ENCODE results near the gene MTRF1. TPM values are rescaled to one million over a fixed set of nuclear protein-coding genes. Genes with fewer than 3 reads are reported as not detected.

Gene MTRF1
- total and polyA plus RNA-seq, 8 donors: 11.3 to 26.9 (median 20.9) TPM

DNA sequence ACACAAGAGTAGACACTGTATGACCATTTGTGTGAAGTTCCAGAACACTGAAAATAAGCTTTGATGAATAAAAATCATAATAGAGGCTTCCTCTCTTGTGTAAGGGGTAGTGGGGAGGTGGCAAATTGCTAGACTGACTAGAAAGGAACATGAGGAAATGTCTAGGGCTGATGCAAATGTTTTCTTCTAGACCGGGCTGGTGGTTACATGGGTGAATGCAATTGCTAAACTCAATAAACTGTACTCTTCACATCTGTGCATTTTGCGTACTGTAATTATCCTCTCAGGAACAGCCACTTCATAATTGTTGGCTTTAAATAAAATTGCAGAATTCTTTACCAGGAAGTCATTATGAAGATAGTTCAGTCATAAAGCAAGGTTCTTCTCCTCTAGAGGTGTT, 63.9 kb downstream of the MTRF1 start:
- ATAC-seq: no peak
- intact Hi-C loops (cut with DNase I): no loop called here
- H3K4me3 ChIP-seq: no peak overlapping the region

DNA sequence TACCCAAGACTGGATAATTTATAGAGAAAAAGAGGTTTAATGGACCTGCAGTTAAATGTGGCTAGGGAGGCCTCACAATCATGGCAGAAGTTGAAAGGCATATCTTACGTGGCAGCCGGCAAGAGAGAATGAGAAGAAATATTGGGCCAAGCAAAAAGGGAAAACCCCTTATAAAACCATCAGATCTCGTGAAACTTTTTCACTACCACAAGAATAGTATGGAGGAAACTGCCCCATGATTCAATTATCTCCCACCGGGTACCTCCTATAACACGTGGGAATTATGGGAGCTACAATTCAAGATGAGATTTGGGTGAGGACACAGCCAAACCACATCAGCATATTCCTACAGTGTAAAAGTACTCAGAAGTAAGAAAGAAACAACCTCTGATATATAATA, 64.3 kb downstream of the MTRF1 start:
- TF ChIP-seq, protein P1, sequence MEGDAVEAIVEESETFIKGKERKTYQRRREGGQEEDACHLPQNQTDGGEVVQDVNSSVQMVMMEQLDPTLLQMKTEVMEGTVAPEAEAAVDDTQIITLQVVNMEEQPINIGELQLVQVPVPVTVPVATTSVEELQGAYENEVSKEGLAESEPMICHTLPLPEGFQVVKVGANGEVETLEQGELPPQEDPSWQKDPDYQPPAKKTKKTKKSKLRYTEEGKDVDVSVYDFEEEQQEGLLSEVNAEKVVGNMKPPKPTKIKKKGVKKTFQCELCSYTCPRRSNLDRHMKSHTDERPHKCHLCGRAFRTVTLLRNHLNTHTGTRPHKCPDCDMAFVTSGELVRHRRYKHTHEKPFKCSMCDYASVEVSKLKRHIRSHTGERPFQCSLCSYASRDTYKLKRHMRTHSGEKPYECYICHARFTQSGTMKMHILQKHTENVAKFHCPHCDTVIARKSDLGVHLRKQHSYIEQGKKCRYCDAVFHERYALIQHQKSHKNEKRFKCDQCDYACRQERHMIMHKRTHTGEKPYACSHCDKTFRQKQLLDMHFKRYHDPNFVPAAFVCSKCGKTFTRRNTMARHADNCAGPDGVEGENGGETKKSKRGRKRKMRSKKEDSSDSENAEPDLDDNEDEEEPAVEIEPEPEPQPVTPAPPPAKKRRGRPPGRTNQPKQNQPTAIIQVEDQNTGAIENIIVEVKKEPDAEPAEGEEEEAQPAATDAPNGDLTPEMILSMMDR (IDR thresholded peaks at IDR 0.05): no peak
- Histone ChIP-seq H3K27me3 (no peaks in the 10 kb centered on the region), H3K4me3 (no peak overlapping the region), H3K4me1 (no peaks in the 10 kb centered on the region), H3K27ac (peak overlapping the region in 1 of 2 donors; percentile 51), H3K9me3 (no peaks in the 10 kb centered on the region), H3K36me3 (no peaks in the 10 kb centered on the region)
- DNase-seq (no peak), ATAC-seq (no peak)
- intact Hi-C loops (cut with DNase I): no loop called here

More for the DNA sequence above, 63.9 kb downstream of the MTRF1 start:
- Histone ChIP-seq H3K4me1 (no peaks in the 10 kb centered on the region), H3K9me3 (no peaks in the 10 kb centered on the region), H3K27ac (peak overlapping the region in 1 of 2 donors; percentile 51), H3K27me3 (no peaks in the 10 kb centered on the region), H3K36me3 (no peaks in the 10 kb centered on the region)
- TF ChIP-seq, protein P1 (IDR thresholded peaks at IDR 0.05): no peak
- no peak for DNase-seq

DNA sequence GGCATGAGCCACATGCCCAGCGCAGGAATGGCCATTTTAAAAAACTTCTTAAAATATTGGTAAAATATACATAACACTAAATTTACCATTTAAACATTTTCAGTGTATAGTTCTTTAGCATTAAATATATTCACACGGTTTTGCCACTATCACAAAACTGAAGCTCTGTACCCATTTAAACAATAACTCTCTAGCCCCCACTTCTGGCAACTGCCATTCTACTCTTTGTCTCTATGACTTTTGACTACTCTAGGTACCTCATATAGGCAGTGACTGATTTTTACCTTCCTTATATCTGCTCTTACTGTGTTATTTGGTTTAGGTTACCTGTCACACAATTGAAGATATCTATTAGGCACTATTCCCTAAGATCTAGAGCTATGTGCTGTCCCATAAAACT, 66.8 kb downstream of the MTRF1 start:
- ATAC-seq (no peak), DNase-seq (no peak)
- intact Hi-C loops (cut with DNase I): no loop called here
- no peaks in the 10 kb centered on the region for H3K27me3 ChIP-seq
- peaks cover 4 to 21% of the 10 kb centered on the region in 2 donors for H3K4me1 ChIP-seq
- TF ChIP-seq, protein P1 (IDR thresholded peaks at IDR 0.05): no peak
- no peaks in the 10 kb centered on the region for H3K9me3 ChIP-seq
- no peak overlapping the region for H3K4me3 ChIP-seq
- no peak overlapping the region for H3K27ac ChIP-seq
- no peaks in the 10 kb centered on the region for H3K36me3 ChIP-seq

DNA sequence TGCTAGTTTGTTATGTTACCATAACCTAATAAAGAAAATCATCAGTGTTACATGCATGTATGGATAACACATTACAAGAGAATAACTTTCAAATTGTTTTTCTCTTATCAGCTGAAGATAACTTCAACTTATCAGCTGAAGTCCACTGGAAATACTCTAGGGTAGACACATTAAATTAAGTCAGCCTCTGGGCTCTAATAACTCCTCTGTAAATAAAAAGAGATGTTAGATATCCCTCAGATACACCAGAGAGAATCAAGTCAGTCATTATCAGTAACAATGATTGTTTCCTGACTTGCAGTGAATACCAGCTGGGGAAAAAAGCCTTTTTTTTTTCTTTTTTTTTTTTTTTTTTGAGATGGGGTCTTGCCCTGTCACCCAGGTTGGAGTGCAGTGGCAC, 67.4 kb downstream of the MTRF1 start:
- Histone ChIP-seq H3K4me3 (no peak overlapping the region), H3K27me3 (no peaks in the 10 kb centered on the region), H3K9me3 (no peaks in the 10 kb centered on the region), H3K4me1 (peaks cover 4 to 27% of the 10 kb centered on the region in 2 donors), H3K36me3 (no peaks in the 10 kb centered on the region), H3K27ac (no peak overlapping the region)
- ATAC-seq: no peak
- intact Hi-C loops (cut with DNase I): no loop called here
- TF ChIP-seq, protein P1 (IDR thresholded peaks at IDR 0.05): no peak
- no peak for DNase-seq

DNA sequence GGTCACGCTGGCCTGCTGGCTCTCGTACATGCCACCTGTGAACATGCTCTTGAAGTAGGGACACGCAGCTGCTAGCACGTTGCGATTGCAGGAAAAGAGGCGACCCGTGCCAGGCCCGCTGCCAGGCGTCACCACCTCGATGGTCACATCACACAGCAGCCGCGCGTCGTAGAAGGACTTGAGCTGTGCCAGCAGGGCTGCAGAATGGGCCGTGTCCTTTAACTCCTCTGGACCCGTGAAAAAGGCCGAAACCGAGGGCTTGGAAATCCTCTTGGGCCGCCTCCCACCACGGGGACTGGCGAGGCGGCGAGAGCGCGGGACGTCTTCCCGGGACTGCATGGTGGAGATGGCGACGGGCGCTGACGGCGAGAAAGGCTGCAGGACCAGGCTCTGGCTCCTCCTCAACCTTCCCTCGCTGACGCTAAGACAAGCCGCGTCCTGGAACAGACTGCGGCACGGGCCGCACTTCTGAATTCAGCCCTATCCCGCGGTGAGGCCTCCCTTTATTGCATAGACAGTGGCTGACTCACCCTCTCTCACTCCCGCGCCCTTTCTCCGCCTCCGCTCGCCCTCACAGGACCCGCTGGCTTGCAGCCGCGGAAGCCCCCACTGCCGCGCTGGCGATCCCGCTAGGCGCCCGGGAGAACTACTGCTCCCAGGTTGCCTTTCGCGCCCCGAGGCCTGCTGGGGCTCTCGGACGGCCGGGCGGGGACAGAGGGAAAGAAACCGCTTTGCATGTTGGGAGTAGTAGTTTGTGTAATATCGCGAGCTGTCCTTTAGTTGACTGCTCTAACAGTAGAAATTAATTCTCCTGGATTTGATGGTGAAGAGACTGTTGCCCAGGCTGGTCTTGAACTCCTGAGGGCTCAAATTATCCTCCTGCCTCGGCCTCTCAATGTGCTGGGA, 69.2 kb downstream of the MTRF1 start, which contains the start of gene KBTBD7:
Gene KBTBD7 (minus strand): TSS at position 651 of the 906 bp plus-strand sequence. CDS start 312 bp downstream, at position 339.
- TF ChIP-seq, protein P1 (IDR thresholded peaks at IDR 0.05): no peak
- Histone ChIP-seq H3K27ac (peak within 1 kb of the TSS; percentile 92 to 95), H3K4me1 (peaks cover 4 to 29% of the 10 kb centered on the region in 2 donors), H3K27me3 (no peaks in the 10 kb centered on the region), H3K9me3 (no peaks in the 10 kb centered on the region), H3K4me3 (peak within 1 kb of the TSS; percentile 66 to 67), H3K36me3 (no peaks in the 10 kb centered on the region)
- DNase-seq: peak; percentile 90 to 99 (median 96)
- intact Hi-C loops (cut with DNase I): loop anchor here in 1 of 2 donors (5.0 kb wide), 1 partner anchor 57 kb away; no protein-coding TSS in a partner anchor
- ATAC-seq: peak; percentile 99
